GM19238 (cell line): ENCODE data around the gene CPA4.

ENCODE experiments used
- DNase-seq: peaks from one replicate; pipeline ENCODE4 v3.0.0; 2011; ENCODE audit warnings: low spot score; ENCODE audit not compliant: insufficient read length

Gene CPA4

DNA sequence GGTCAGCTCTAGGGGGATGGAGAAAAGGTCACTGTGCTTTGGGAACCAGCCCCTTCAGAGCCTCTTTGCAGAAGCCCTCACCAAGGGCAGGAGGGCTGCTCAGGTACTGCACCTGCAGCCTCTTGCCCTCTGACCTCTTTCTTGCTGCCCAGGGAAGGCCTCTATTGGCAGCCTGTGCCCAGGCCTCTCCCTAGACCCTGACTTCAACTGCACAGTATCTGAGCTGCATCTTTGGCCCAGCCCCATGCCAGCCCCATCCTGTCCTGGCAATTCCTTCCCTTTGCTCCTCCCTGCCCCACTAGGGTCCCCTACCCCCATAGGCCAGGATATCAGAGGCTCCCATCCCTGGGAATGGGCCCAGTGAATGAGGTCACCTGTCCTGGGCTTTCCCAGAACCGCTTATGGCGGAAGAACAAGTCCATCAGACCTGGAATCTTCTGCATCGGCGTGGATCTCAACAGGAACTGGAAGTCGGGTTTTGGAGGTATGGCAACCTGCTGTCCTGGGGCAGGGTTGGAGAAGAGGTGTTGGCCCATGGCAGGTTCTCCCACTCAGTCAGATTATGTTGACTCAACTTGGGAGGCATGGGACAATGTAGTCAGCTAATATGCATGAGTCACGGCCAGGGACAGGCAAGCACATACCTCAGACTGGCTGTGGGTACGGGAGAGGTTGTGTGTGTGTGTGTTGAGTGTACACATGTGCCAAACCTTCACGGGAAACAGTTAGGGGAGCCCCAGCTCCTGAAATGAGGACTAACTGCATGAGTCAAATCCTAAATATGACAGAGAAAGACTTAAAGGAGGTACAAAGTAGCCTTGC is 70.3 kb downstream of the CPA4 start:
- DNase-seq = no peak

DNA sequence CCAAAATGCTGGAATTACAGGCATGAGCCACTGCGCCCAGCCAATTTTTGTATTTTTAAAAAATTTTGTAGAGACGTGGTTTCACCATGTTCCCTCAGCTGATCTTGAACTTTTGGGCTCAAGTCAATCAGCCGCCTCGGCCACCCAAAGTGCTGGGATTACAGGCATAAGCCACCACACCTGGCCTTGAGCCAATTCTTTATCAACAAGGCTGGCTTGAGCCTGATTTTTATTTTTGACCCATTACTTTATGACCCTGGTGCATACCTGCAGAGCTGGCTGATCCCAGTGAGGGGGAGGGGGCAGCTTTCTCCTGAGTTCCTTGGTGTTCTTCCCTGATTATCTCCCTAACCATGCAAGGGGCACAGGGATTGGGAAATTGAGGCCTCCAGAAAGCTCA is 71.5 kb downstream of the CPA4 start:
- DNase-seq = no peak

DNA sequence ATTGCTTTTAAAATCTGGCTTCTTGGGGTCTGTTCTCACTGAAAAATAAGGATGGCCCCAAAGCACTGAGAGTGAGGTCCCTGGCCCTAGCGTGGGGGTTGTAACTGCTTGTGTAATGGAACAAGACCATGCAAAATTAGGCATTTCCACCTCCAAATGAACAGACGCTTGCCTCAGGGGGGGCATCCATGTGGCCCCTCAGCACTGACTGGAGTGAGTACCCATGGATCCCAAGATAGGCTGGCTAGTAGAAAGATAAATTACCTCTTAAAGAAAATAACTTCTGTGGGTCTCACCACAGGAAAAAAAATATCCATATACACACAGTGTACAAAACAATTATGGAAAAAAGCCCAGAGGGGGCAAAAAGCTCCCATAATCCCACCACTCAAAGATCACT is 72.1 kb downstream of the CPA4 start:
- DNase-seq = no peak

DNA sequence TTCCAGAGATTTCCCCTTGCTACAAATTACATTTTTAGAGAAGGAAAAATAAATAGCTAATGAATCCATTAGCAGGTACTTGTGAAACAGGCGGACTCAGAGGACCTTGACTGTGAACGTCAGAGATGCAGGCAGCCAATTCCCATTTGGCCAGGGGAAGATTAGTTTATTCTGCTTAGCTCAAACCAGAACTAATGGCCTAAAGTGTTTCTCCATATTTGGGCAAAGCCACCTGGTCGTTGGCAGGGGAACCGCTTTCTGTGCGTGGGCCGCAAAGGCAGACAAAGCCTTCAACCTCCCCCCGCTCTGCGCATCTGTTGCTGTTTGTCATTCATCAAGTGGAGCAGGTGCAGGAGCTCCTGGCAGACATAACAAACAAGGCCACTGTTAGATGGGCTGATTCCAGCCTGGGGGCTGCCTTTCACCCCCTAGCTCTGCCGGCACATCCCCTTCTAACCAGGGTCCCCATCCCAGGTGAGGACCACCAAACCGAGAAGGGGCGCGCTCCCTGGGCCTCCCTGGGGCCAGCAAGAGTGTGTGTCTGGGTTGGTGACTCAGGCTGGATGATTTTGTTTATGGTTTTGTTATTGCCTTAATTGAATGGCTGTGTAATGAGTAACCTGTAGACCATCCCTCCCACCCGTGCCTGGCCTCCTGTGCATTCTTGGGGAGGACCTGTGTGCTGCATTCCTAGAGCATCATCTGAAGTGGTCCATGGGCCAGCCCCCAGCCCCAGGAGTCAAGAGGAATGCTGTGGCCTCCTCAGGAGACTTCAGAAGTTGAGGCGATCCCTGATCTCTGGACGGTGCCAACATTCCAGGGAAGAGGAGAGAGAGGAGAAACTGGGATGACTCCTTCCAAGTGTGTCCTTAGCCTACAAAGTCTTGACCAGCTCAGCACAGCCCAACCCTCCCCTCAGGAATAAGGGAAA is 72.8 kb downstream of the CPA4 start:
- no peak for DNase-seq

DNA sequence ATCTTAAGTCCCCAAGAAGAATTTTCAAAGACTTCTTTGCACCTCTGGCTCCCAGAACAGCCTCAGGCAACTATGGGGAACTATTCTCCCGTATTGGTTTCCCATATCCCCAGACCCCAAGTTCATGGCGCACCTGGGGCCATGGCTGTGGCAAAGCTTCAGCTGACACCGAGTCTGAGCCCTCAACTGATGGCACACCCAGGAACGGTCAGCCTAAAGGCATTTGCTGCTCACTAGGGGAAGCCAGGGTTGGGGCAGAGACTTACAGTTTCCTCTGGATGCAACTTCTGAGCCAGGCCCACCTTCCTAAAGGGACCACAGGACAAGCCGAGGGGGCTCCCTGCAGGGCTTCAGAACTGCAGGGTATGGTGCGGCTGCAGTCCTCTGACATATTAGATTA is 73.6 kb downstream of the CPA4 start:
- no peak for DNase-seq

- DNase-seq = no peak
Observed at GRCh38 chr7:130367088-130367755, 74.3 kb downstream of the CPA4 start.

DNA sequence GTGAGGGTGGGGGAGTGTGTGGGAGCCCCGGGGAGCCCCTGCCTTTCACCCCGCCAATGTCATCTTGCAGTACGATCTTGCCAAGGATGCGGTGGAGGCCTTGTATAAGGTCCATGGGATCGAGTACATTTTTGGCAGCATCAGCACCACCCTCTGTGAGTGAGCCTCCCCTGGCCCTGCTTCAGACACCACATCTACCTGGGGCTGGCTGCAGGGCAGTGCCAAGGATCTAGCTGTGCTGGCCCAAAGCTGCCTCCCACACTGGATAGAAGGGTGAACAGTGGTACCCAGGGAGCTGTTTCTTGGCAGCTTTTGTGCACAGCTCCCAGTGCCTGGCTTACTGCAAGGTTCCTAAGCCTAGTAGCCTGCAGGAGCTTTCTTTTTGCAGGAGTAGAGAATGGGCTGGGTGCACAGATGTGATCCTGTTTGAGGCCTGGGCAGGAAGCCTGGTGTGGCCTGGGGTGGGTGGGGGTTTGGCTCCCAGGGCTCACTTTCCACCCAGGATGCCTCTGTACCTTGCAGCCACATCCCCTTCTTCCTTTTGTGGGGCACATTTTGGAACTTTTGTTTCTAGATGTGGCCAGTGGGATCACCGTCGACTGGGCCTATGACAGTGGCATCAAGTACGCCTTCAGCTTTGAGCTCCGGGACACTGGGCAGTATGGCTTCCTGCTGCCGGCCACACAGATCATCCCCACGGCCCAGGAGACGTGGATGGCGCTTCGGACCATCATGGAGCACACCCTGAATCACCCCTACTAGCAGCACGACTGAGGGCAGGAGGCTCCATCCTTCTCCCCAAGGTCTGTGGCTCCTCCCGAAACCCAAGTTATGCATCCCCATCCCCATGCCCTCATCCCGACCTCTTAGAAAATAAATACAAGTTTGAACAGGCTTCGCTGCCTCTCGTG is 75.1 kb downstream of the CPA4 start:
- DNase-seq = no peak

GRCh38 chr7:130369110-130369711 is 76.2 kb downstream of the CPA4 start:
- no peak for DNase-seq

DNA sequence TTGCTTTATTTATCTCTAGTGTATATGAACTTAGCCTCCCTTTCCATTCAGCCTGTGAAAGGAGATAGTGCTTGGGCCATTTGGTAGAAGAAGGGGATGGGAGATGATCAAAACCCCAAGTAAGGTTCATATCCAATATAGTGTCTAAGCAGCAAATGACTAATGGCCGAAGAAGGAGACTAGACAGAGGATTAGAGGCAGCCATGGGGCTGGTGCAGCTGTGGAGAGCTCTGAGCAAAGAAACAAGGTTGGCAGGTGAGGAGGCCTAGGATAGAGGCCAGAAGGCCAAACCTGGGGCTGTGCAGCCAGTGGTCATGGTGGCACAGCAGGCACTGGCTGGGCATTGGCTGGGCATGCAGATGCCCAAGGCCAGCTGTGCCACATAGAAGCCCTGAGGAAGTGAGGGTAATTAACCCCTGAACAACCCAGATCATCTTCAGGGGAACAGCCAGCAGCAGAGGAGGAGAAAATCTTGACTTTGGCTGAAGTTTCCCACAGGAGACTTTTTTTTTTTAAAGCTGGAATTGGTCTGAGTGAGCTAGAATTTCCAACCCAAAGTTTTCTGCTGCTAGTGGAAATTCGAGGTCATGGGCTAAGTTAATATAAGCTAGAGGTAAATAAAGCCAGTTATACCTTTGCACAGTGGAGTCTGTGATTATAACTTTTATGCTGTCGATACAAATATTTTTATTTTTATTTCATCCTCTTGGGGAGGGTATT is 77.0 kb downstream of the CPA4 start:
- no peak for DNase-seq

GRCh38 chr7:130371046-130371445 is 78.1 kb downstream of the CPA4 start:
- no peak for DNase-seq

GRCh38 chr7:130372402-130373165 is 79.6 kb downstream of the CPA4 start:
- no peak for DNase-seq
